Measurements from ENCODE around the gene CPM. TPM values are rescaled to one million over a fixed set of nuclear protein-coding genes. Genes with fewer than 3 reads are reported as not detected.

The CPM gene
- polyA plus RNA-seq, 3 donors, result 8.4 to 32.4 (median 26.2) TPM

DNA sequence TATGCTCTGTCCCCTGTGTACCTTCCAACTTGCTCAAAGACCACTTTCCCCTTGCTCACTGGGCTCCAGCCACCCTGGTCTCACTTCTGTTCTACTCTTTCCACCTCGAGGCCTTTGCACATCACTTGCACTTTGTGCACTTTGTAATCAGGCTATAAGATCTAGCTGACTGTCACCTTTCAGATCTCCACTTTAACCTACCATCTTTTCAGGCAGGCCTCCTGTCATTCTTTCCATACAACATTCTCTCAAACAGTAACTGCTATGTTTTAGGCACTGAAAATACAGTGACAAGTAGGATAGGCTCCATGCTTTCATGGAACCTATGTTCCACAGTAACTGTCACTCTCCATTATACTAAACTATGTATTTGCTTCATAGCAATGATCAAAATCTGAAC is 14.0 kb downstream of the CPM start:
- H3K9me3 Mint-ChIP-seq, result peaks cover 0 to 2% (median 0%) of the 10 kb centered on the region in 7 donors
- intact Hi-C loops (cut with micrococcal nuclease), result no loop called here
- Histone ChIP-seq H3K9me3 (replicated peaks in 1 of 2; ENCODE audit: control insufficient read depth in 1 of 2, insufficient read depth in 1 of 2, low read length in 2 of 2) (no peaks in the 10 kb centered on the region), H3K27ac (ENCODE audit: low read depth in 1 of 2, low read length in 2 of 2) (no peak overlapping the region), H3K4me2 (replicated peaks; ENCODE audit: extremely low read depth, low read length, poor library complexity, severe bottlenecking) (no peak overlapping the region), H3K79me2 (ENCODE audit: insufficient read depth, low read length) (peaks cover 11% of the 10 kb centered on the region), H2AFZ (ENCODE audit: insufficient read depth, low read depth, low read length, poor library complexity, severe bottlenecking) (no peak overlapping the region), H3K4me3 (replicated peaks in 1 of 3; ENCODE audit: low read depth in 2 of 3, low read length in 3 of 3) (no peak overlapping the region), H3K36me3 (replicated peaks in 1 of 2; ENCODE audit: control insufficient read depth in 1 of 2, insufficient read depth in 2 of 2, low read length in 2 of 2) (no peaks in the 10 kb centered on the region), H3K9ac (ENCODE audit: insufficient read depth, low read length, poor library complexity, severe bottlenecking) (no peak overlapping the region), H4K20me1 (ENCODE audit: insufficient read depth, low read length) (no peaks in the 10 kb centered on the region), H3K4me1 (ENCODE audit: control insufficient read depth in 1 of 2, insufficient read depth in 2 of 2, low read length in 2 of 2) (peaks cover 3 to 4% of the 10 kb centered on the region in 2 donors), H3K27me3 (ENCODE audit: control insufficient read depth in 2 of 2, insufficient read depth in 2 of 2, low read length in 2 of 2) (no peaks in the 10 kb centered on the region)
- peaks cover 16 to 18% of the 10 kb centered on the region in 2 donors for H3K36me3 Mint-ChIP-seq
- no peak overlapping the region for H3K27ac Mint-ChIP-seq
- H3K27me3 Mint-ChIP-seq (ENCODE audit: low read depth in 3 of 3), result peaks cover 0 to 1% (median 0%) of the 10 kb centered on the region in 3 donors
- no peak overlapping the region for H3K4me3 Mint-ChIP-seq
- WGBS (ENCODE audit: insufficient coverage), result 82% methylated on average over 1 of the region's 1 CpG
- H3K4me1 Mint-ChIP-seq, result peaks cover 9% of the 10 kb centered on the region
- DNase-seq, result no peak
- TF ChIP-seq, protein P1, sequence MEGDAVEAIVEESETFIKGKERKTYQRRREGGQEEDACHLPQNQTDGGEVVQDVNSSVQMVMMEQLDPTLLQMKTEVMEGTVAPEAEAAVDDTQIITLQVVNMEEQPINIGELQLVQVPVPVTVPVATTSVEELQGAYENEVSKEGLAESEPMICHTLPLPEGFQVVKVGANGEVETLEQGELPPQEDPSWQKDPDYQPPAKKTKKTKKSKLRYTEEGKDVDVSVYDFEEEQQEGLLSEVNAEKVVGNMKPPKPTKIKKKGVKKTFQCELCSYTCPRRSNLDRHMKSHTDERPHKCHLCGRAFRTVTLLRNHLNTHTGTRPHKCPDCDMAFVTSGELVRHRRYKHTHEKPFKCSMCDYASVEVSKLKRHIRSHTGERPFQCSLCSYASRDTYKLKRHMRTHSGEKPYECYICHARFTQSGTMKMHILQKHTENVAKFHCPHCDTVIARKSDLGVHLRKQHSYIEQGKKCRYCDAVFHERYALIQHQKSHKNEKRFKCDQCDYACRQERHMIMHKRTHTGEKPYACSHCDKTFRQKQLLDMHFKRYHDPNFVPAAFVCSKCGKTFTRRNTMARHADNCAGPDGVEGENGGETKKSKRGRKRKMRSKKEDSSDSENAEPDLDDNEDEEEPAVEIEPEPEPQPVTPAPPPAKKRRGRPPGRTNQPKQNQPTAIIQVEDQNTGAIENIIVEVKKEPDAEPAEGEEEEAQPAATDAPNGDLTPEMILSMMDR (IDR thresholded peaks at IDR 0.05), result no peak

DNA sequence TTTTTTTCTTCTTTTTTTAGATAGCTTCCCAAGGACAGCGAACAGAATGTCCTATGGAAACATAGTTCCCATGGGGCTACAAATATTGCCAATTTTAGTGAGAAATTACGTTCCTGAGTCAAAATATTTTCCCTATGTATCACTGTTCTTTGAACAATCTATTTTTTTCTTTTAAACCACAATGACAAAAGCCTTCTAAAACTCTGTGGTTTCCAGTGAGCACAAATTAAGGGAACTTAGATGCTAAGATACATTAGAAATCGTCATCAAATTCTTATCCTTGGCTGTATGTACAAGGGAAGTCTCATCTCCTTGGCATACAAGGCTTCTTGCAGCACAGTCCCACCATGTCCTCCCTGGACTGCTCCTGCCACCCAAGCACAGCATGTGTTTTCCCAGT is 17.9 kb downstream of the CPM start:
- H3K27me3 Mint-ChIP-seq (ENCODE audit: low read depth in 3 of 3), result no peaks in the 10 kb centered on the region
- WGBS (ENCODE audit: insufficient coverage), result 0% methylated on average over 2 of the region's 3 CpGs
- peak in 1 of 3 donors; percentile 35 for DNase-seq
- Histone ChIP-seq H2AFZ (ENCODE audit: insufficient read depth, low read depth, low read length, poor library complexity, severe bottlenecking) (no peak overlapping the region), H3K27ac (ENCODE audit: low read depth in 1 of 2, low read length in 2 of 2) (no peak overlapping the region), H4K20me1 (ENCODE audit: insufficient read depth, low read length) (peaks cover 3% of the 10 kb centered on the region), H3K9me3 (replicated peaks in 1 of 2; ENCODE audit: control insufficient read depth in 1 of 2, insufficient read depth in 1 of 2, low read length in 2 of 2) (no peaks in the 10 kb centered on the region), H3K79me2 (ENCODE audit: insufficient read depth, low read length) (peaks cover 10% of the 10 kb centered on the region), H3K4me3 (replicated peaks in 1 of 3; ENCODE audit: low read depth in 2 of 3, low read length in 3 of 3) (no peak overlapping the region), H3K9ac (ENCODE audit: insufficient read depth, low read length, poor library complexity, severe bottlenecking) (no peak overlapping the region), H3K4me1 (ENCODE audit: control insufficient read depth in 1 of 2, insufficient read depth in 2 of 2, low read length in 2 of 2) (peaks cover 3 to 4% of the 10 kb centered on the region in 2 donors), H3K36me3 (replicated peaks in 1 of 2; ENCODE audit: control insufficient read depth in 1 of 2, insufficient read depth in 2 of 2, low read length in 2 of 2) (no peaks in the 10 kb centered on the region), H3K27me3 (ENCODE audit: control insufficient read depth in 2 of 2, insufficient read depth in 2 of 2, low read length in 2 of 2) (no peaks in the 10 kb centered on the region), H3K4me2 (replicated peaks; ENCODE audit: extremely low read depth, low read length, poor library complexity, severe bottlenecking) (no peak overlapping the region)
- H3K27ac Mint-ChIP-seq, result peak overlapping the region in 1 of 7 donors; percentile 82
- TF ChIP-seq, protein P1 (IDR thresholded peaks at IDR 0.05), result no peak
- H3K4me3 Mint-ChIP-seq, result no peak overlapping the region
- H3K9me3 Mint-ChIP-seq, result peaks cover 0 to under 1% (median 0%) of the 10 kb centered on the region in 7 donors
- intact Hi-C loops (cut with micrococcal nuclease), result no loop called here
- peaks cover 8 to 13% of the 10 kb centered on the region in 2 donors for H3K36me3 Mint-ChIP-seq
- peaks cover 9% of the 10 kb centered on the region for H3K4me1 Mint-ChIP-seq
